AG10803 (cell line): ENCODE data around the gene SGK1.
"Not testable (repeated sequence)": the region's sequence is repeated elsewhere in the genome, so short reads cannot be mapped to it uniquely, and the experiment has no call there.

Source experiments
- DNase-seq: peaks from one replicate; pipeline ENCODE4 v3.0.0; 2010; ENCODE audit warnings: low read depth
- H3K4me3 ChIP-seq: 2 replicates; pipeline ENCODE4 v1.5.1; 2011; ENCODE audit warnings: mild to moderate bottlenecking, low read length, control low read depth
- CTCF ChIP-seq: conservative IDR thresholded peaks from 2 replicates; pipeline ENCODE4 v1.5.1; 2011; ENCODE audit warnings: mild to moderate bottlenecking, low read length, control low read depth, inconsistent platforms

Gene SGK1

GRCh38 chr6:134341999-134342567, 24.2 kb upstream of the SGK1 start:
- H3K4me3 ChIP-seq, result no peak overlapping the region

GRCh38 chr6:134340179-134340975, 22.5 kb upstream of the SGK1 start:
- peak; percentile 41 for DNase-seq
- no peak overlapping the region for H3K4me3 ChIP-seq

More at GRCh38 chr6:134341999-134342567, 24.2 kb upstream of the SGK1 start:
- TF ChIP-seq CTCF, result no peak
- no peak for DNase-seq

GRCh38 chr6:134339216-134339615, 21.3 kb upstream of the SGK1 start:
- DNase-seq, result no peak
- H3K4me3 ChIP-seq, result no peak overlapping the region
- TF ChIP-seq CTCF, result no peak

More at GRCh38 chr6:134340179-134340975, 22.5 kb upstream of the SGK1 start:
- TF ChIP-seq CTCF, result no peak

GRCh38 chr6:134331256-134331655, 13.3 kb upstream of the SGK1 start:
- DNase-seq, result peak; percentile 31
- H3K4me3 ChIP-seq, result no peak overlapping the region
- TF ChIP-seq CTCF, result no peak

- no peak for TF ChIP-seq CTCF
- DNase-seq, result no peak
- H3K4me3 ChIP-seq, result no peak overlapping the region
Measured at GRCh38 chr6:134330555-134330954, 12.6 kb upstream of the SGK1 start.

GRCh38 chr6:134328792-134329191, 10.9 kb upstream of the SGK1 start:
- no peak overlapping the region for H3K4me3 ChIP-seq
- TF ChIP-seq CTCF, result no peak
- no peak for DNase-seq

GRCh38 chr6:134328138-134328537, 10.2 kb upstream of the SGK1 start:
- no peak for DNase-seq
- TF ChIP-seq CTCF, result no peak
- no peak overlapping the region for H3K4me3 ChIP-seq

GRCh38 chr6:134326192-134326591, 8.3 kb upstream of the SGK1 start:
- DNase-seq, H3K4me3 ChIP-seq: not testable (repeated sequence)
